ENCODE measurements around the gene LRRC61.

The LRRC61 gene

GRCh38 chr7:150372271-150373048, 49.3 kb downstream of the LRRC61 start:
- DNase-seq: peak; percentile 50

DNA sequence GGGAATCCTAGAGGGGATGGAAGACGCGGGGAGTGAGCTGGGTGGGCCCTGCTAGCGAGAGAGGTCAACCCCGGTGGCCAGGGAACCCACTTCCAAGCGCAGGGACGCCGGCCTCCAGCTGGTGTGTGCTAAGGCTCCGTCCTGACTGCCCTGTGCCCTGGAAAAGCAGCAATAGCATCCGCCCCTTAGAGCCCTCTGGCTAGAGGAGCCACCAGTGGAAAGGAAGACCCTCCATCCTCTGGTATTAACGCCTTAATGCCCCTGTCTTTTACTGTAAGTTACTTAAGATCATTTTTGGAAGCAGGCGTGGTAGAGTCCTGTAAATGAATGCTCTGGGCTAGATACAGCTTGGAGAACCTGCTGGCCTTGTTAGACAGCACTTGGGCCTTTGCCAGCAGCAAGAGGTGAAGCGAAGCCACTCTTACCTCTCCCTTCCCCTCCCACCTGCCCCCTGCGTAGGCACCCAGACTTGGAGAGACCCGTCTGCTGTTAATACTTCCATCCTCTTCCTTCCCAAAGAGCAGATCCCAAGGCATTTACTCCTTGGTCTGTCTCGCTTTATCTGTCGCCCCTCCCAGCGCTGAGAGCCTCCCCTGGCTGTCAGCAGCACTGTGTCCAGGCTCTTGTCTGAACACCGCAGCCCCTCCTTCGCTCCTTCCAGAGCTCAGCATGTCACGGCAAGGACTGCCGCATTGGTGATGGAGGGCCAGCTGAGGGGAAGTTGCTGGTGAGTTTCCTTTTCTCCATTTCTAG, 50.1 kb downstream of the LRRC61 start:
- DNase-seq: no peak

DNA sequence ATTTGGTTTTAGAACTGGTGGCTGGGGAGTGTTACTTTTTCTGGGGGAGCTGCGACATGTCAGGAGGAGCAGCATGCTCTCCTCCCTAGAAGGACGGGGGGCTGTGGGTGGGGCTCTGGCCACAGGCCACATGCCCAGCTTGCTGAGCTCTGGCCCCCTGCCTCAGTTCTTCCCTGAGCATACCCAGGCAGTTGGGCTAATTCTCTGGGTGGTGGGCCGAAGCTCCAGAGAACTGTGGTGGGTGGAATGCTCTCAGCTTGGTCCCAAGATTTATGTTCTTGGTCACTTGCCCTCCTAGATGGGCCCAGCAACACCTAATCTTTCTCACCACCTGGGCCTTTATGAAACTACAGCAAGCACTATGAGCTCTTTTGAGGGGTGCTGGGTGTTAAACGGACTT, 50.9 kb downstream of the LRRC61 start:
- DNase-seq: no peak

DNA sequence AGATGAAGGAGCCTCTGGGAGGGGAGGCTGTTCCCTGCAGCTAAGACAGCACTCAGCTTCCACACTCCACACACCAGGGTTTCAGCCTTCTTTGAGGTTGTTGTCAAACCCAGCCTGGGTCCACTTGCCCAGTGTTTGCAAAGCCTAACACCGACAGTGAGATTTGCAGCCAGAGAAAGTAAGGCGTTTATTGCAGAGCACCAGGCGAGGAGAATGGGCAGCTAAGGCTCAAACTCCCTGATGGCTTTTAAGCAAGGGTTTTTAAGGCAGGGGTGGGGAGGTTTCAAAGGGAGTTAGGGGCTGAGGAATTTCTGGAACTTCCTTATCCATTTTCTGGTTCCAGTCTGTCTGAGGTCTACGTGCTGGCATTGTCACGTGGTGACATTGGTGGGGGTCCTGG, 51.3 kb downstream of the LRRC61 start:
- DNase-seq: no peak

DNA sequence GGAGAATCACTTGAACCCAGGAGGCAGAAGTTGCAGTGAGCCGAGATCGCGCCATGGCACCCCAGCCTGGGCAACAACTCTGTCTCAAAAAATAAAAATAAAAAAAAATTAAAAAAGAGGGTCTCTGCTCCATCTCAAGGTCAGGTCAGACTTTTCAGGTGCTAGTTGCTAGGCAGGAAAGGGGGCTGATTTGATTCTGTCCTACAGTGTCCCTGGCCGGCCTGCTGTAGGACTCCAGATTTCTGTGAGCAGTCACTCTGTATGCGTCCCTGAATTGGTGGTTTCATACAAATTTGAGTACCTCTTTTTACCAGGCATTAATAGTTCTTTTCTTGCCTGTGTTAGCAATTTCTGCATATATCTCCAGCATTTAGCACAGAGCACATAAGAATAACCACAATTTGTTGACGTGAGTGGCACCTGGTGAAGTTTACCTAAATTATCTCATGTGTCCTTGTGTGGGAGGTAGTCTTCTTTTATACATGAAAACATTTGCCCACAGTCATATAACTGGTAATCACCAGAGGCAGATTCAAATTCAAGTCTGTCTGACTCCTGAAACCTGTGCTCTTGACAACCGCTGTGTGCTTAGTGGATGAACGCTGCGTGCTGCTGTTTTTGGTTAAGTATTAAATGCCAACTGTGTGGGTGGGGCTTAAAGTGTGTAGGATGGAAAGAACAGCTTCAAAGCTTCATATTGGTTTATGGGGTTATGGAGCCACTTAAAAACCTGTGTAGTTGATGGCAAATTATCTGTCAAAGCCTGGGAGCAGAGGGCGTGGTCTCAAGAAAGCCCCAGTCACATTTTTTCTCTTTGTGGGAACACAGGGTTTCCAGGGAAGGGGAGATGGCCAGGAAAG, 52.7 kb downstream of the LRRC61 start:
- DNase-seq: peak; percentile 32

DNA sequence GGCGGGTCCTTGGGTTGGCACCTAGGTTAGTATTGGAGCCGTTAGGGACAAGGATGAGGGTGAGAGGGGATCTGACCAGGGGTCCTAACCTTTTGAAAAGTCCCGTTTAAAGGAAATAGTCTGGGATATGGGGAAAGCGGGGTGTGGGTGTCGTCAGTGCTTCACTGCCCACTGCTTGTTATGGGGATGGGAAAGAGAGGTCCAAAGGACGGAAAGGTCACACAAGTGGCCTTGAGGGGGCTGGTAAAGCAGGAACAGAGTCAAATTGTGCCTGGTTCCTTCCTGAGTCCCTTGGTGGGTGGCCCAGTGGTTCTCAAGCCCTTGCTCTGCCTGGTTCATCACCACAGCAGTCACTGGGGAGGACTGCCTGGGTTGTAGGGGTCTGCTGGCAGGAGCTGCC, 53.4 kb downstream of the LRRC61 start:
- DNase-seq: no peak

- no peak for DNase-seq
Observed at GRCh38 chr7:150377196-150377595, 54.0 kb downstream of the LRRC61 start.

GRCh38 chr7:150377635-150378034, 54.5 kb downstream of the LRRC61 start:
- DNase-seq: peak; percentile 63

DNA sequence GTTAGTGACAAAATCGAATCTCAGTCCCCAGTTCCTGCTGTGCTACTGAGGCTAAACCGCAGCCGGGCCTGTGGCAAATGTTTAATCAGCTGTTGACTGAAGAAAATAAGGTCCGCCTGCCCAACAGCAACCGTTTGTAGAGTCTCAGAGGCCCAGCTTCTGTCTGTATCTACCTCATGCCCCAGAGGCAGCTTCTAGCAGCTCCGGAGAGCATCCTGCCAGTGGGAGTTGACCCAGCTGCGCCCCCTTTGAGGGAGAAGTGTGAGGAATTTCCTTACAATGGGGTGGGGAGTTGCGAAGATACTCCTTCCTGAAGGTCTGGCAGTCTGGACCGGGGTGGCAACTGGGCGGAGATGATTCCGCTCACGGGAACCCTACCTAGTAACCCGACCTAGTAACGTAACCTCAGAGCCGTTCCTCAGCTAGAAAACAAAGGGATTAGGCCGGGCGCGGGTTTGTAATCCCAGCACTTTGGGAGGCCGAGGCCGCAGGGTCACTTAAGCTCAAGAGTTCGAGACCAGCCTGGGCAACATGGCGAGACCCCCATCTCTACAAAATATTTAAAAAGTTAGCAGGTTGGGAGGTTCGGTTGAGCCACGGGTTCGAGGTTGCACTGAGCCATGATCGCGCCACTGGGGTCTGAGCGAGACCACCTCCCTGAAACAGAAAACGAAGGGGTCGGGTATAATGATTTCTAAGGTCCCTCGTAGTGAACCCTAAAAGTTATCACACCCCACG, 55.1 kb downstream of the LRRC61 start:
- peak; percentile 94 for DNase-seq

- peak; percentile 96 for DNase-seq
Observed at GRCh38 chr7:150378853-150379440, 55.8 kb downstream of the LRRC61 start, which contains the start of gene ZNF775. Gene ZNF775, plus strand, starts transcription at chr7:150379330. Its CDS starts 9,141 bp downstream, at chr7:150388471.

DNA sequence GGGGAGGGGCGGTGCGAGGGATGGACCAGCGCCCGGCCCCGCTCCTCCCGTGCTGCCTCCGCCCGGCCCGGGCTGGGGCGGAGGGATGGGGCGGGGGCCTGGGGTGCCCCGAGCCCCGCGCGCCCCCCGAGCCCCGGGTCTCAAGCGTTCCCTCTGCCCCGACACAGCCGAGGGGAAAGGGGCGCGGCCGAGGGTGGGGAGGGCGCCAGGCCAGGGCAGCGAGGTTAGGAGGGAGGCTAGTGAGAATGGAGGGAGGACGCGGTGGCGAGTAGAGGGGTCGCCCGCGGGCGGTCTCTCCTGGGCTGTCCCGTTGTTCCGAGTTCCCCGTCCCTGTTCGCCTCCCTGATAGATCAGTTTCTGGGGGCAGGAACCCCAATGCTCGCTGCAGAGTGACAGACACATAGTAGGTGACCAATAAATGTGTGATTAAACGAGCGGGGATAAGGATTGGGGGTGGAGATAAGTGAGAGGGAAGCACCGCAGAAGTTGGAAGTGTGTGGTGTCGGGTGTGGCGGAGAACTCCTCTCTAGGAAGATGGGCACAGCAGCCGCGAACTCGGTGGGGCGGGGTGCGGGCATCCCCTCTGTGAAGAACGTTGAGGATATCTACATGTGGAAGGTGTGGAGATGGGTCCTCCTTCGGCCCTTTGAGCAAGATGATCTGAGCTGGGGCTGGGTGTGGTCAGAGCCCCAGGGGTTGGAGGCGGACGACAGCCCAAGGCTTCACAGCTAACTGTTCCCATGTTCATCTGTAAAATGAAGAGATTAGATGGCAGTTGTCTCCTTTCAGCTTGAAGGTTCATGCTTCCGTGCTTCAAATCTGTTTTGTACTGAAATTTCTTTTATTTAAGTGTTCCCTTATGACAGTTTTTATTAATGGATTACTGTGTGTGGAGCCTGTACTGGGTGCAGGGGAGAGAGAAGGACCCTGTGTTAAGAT, 56.6 kb downstream of the LRRC61 start:
- DNase-seq: peak; percentile 77

- no peak for DNase-seq
Observed at GRCh38 chr7:150380463-150380862, 57.3 kb downstream of the LRRC61 start.

DNA sequence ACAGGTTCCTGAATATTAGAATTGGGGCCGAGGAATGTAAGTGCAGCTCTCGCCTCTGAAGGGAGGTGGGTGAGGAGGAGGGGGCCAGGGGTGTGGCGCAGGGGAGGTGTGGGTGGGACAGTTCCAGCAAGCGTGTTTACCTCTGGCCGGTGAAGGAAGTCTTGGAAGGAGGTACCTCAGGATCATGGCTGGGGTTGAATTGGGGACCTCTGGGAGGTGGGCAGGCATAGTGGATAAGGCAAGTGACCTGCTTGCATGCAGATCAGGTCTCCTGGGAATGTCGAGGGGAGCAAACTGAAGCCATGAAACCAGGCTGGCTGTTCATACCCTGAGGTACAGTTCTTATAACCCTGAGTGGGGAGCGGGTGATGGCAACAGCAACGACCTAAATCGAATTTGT, 57.9 kb downstream of the LRRC61 start:
- peak; percentile 45 for DNase-seq

DNA sequence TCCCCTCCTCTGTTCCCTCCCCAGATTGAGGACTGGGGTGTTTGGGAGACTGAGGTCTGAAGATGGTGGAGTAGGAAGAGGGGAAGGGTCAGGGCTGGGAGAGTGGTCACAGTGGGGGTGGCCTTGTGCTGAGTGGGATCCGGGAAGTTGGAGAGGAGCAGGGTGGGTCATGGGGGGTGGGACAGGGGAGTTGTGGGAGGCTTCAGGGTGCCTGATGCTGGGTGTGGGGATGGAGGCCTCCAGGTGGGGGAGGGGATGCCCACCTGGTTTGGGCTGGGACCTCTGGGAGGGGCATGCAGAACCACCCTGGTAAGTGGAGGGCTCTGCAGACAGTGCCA, 58.6 kb downstream of the LRRC61 start:
- no peak for DNase-seq

GRCh38 chr7:150382123-150382843, 59.1 kb downstream of the LRRC61 start:
- peak; percentile 73 for DNase-seq

- peak; percentile 99 for DNase-seq
Observed at GRCh38 chr7:150382844-150383225, 59.7 kb downstream of the LRRC61 start.

GRCh38 chr7:150383710-150384397, 60.7 kb downstream of the LRRC61 start:
- DNase-seq: peak; percentile 99

GRCh38 chr7:150384406-150385301, 61.5 kb downstream of the LRRC61 start:
- DNase-seq: no peak

- peak; percentile 59 for DNase-seq
Observed at GRCh38 chr7:150385302-150385723, 62.2 kb downstream of the LRRC61 start.
